Gastrocnemius medialis (tissue), 4 donors: ENCODE measurements around the gene TAAR6.

Experiments used
- CTCF ChIP-seq, 5 experiments: fragments of 450-650 bp in 3 of 5; fragments of 200-600 bp in 2 of 5; sonication (generic) in 2 of 5; IDR thresholded peaks in 4 of 5; conservative IDR thresholded peaks in 1 of 5; 1 replicate in 4 of 5; 2 replicates in 1 of 5; pipeline ENCODE4 v1.5.1; 2016 to 2019; ENCODE audit warnings: antibody characterized with exemption in 5 of 5, mild to moderate bottlenecking in 3 of 5, moderate library complexity in 3 of 5
- POLR2A ChIP-seq, 2 donors: fragments of 450-650 bp; IDR thresholded peaks; one replicate each; pipeline ENCODE4 v1.6.1; 2017; ENCODE audit warnings: antibody characterized with exemption in 2 of 2, mild to moderate bottlenecking in 2 of 2, moderate library complexity in 2 of 2

- TF ChIP-seq POLR2A (IDR thresholded peaks at IDR 0.05) (no peak), CTCF (IDR thresholded peaks at IDR 0.05 in 4 of 5, conservative IDR thresholded peaks at IDR 0.05 in 1 of 5) (no peak)
These were observed 44.4 kb downstream of the TAAR6 start for GRCh38 chr6:132614554-132614953.
